HCT116 (cell line): ENCODE measurements around the gene MAN2B2. TPM values are rescaled to one million over a fixed set of nuclear protein-coding genes. Genes with fewer than 3 reads are reported as not detected.
A peak's percentile ranks its signal among the peaks of the same experiment; 100 is the strongest.

Experiments
- ATAC-seq: fragments of 200-7000 bp; cut with Tn5 transposase; 2 replicates; pipeline ENCODE4 v1.9.1; 2020; ENCODE audit warnings: mild to moderate bottlenecking, moderate library complexity
- BruUV-seq: library from RNA; stranded (reverse); fragments of 400-500 nt; replicated peaks from 2 replicates; lab custom pipeline; 2021; lab: Mats Ljungman, UMichigan
- CTCF ChIA-PET: fragments of 300-600 bp; sonication (Branson Sonifier 250); formaldehyde crosslinking; loops from one replicate; lab custom pipeline; 2021; ENCODE audit warnings: antibody characterized with exemption; lab: Charles Lee
- POLR2A ChIA-PET: fragments of 300-600, 350-600 bp; sonication (Branson Sonifier 250); formaldehyde crosslinking; loops from one replicate; lab custom pipeline; 2021; ENCODE audit warnings: antibody characterized with exemption; lab: Charles Lee
- RAD21 ChIA-PET, 2 experiments: fragments of 300-600 bp; sonication (Branson Sonifier 250); formaldehyde crosslinking; loops; one replicate each; lab custom pipeline; 2023; ENCODE audit warnings: low total read pairs in 2 of 2; ENCODE audit not compliant: uncharacterized antibody in 2 of 2, unreplicated experiment in 2 of 2, low non-redundant PET in 1 of 2; lab: Charles Lee
- DNase-seq: peaks from one replicate; pipeline ENCODE4 v3.0.0-alpha.2; 2010; ENCODE audit warnings: low read depth, low spot score
- H2AFZ ChIP-seq: fragments of 200-600 bp; shearing (Covaris generic), sonication (generic); 2 replicates; pipeline ENCODE4 v1.6.1; 2017; ENCODE audit warnings: low read depth, mixed run types, mixed read lengths, antibody characterized with exemption, low read length; ENCODE audit not compliant: poor library complexity, severe bottlenecking
- H3K27ac ChIP-seq: 2 replicates; pipeline ENCODE4 v1.5.1; 2012; ENCODE audit warnings: low read depth, low read length
- H3K27me3 ChIP-seq: fragments of 200-600 bp; sonication (generic); 2 replicates; pipeline ENCODE4 v1.6.1; 2016; ENCODE audit warnings: mixed run types, low read length, mixed read lengths; ENCODE audit not compliant: insufficient read depth
- H3K36me3 ChIP-seq, 2 experiments: fragments of 200-500 bp in 1 of 2; fragments of 200-600 bp in 1 of 2; sonication (Bioruptor generic) in 1 of 2; sonication (generic) in 1 of 2; 2 replicates each; pipeline versions ENCODE4 v1.5.1 to v1.6.1; 2014 to 2016; ENCODE audit warnings: low read length in 2 of 2, inconsistent platforms in 1 of 2, mixed read lengths in 1 of 2, mixed run types in 1 of 2; ENCODE audit not compliant: insufficient read depth in 2 of 2, control insufficient read depth in 1 of 2
- H3K4me1 ChIP-seq, 2 experiments: fragments of 200-600 bp in 1 of 2; sonication (generic) in 1 of 2; 2 replicates each; pipeline versions ENCODE4 v1.5.1 to v1.6.1; 2012 to 2017; ENCODE audit warnings: low read length in 2 of 2, inconsistent platforms in 1 of 2, mild to moderate bottlenecking in 1 of 2, mixed read lengths in 1 of 2, mixed run types in 1 of 2, moderate library complexity in 1 of 2; ENCODE audit not compliant: insufficient read depth in 2 of 2, control insufficient read depth in 1 of 2
- H3K4me2 ChIP-seq: fragments of 200-600 bp; sonication (generic); 2 replicates; pipeline ENCODE4 v1.6.1; 2017; ENCODE audit warnings: mixed run types, low read length, mixed read lengths
- H3K4me3 ChIP-seq, 2 experiments: fragments of 200-600 bp in 1 of 2; sonication (generic) in 1 of 2; replicated peaks in 1 of 2; 2 replicates each; pipeline ENCODE4 v1.5.1; 2011 to 2016; ENCODE audit warnings: low read length in 2 of 2, control low read depth in 1 of 2, low read depth in 1 of 2, mild to moderate bottlenecking in 1 of 2, mixed read lengths in 1 of 2, mixed run types in 1 of 2
- H3K79me2 ChIP-seq: fragments of 200-600 bp; sonication (generic); 2 replicates; pipeline ENCODE4 v1.6.1; 2017; ENCODE audit warnings: mild to moderate bottlenecking, mixed run types, low read length, moderate library complexity, mixed read lengths; ENCODE audit not compliant: insufficient read depth
- H3K9ac ChIP-seq: fragments of 200-600 bp; sonication (generic); 2 replicates; pipeline ENCODE4 v1.6.1; 2016; ENCODE audit warnings: low read length, mixed read lengths
- H3K9me2 ChIP-seq: fragments of 200-600 bp; sonication (generic), shearing (Covaris generic); 2 replicates; pipeline ENCODE4 v1.6.1; 2017; ENCODE audit warnings: mixed run types, mild to moderate bottlenecking, moderate library complexity; ENCODE audit not compliant: insufficient read depth
- H3K9me3 ChIP-seq, 2 experiments: fragments of 200-500 bp in 1 of 2; fragments of 200-600 bp in 1 of 2; sonication (Bioruptor generic) in 1 of 2; sonication (generic) in 1 of 2; 2 replicates each; pipeline ENCODE4 v1.6.1; 2014 to 2017; ENCODE audit warnings: low read length in 2 of 2, mixed read lengths in 2 of 2, inconsistent platforms in 1 of 2, low read depth in 1 of 2, mild to moderate bottlenecking in 1 of 2, mixed run types in 1 of 2, moderate library complexity in 1 of 2; ENCODE audit not compliant: control insufficient read depth in 1 of 2, insufficient read depth in 1 of 2
- H4K20me1 ChIP-seq: fragments of 200-600 bp; sonication (generic), shearing (Covaris generic); 2 replicates; pipeline ENCODE4 v1.6.1; 2017; ENCODE audit warnings: mixed run types, mild to moderate bottlenecking, moderate library complexity; ENCODE audit not compliant: insufficient read depth
- CBX3 ChIP-seq: IDR thresholded peaks from 2 replicates; pipeline ENCODE4 v1.6.1; 2012; ENCODE audit warnings: low read depth
- EZH2 ChIP-seq: fragments of 200-600 bp; sonication (generic); IDR thresholded peaks from 2 replicates; pipeline ENCODE4 v1.6.1; 2017; ENCODE audit warnings: antibody characterized with exemption, mixed run types
- JUND ChIP-seq: IDR thresholded peaks from 2 replicates; pipeline ENCODE4 v1.6.1; 2012
- MAX ChIP-seq: IDR thresholded peaks from 2 replicates; pipeline ENCODE4 v1.6.1; 2012
- POLR2AphosphoS5 ChIP-seq: IDR thresholded peaks from 2 replicates; pipeline ENCODE4 v1.6.1; 2011; ENCODE audit warnings: mild to moderate bottlenecking, low read depth, low read length, moderate library complexity
- RAD21 ChIP-seq: IDR thresholded peaks from 2 replicates; pipeline ENCODE4 v1.6.1; 2012; ENCODE audit warnings: low read depth, mild to moderate bottlenecking
- SP1 ChIP-seq: IDR thresholded peaks from 2 replicates; pipeline ENCODE4 v1.6.1; 2012; ENCODE audit warnings: low read depth
- TCF7L2 ChIP-seq: IDR thresholded peaks from 2 replicates; pipeline ENCODE4 v1.7.0; 2011; ENCODE audit warnings: borderline replicate concordance, inconsistent platforms; ENCODE audit not compliant: insufficient read depth, insufficient read length; ENCODE audit errors: extremely low read depth
- intact Hi-C: fragments of 100-400 bp; cut with micrococcal nuclease; formaldehyde crosslinking; loops from 2 replicates; pipeline ENCODE4 v1.10.0; 2022
- total RNA-seq: library from RNA; stranded (reverse); gene quantifications from one replicate; pipeline ENCODE4 v1.2.1, GENCODE V29; 2021; ENCODE audit not compliant: unreplicated experiment

MAN2B2 gene
- total RNA-seq, 1 experiment from 2014 or later: 18.0 TPM

- no TSS peak for BruUV-seq
- peaks cover 9 to 21% of the 10 kb centered on the region in 2 experiments; a peak in 3 of 4 replicates for H3K36me3 ChIP-seq
- ChIA-PET CTCF (no interaction called here), POLR2A (interaction anchor here (0.7 to 3.4 kb wide), 2 partner anchors 30 to 34 kb away, joined by 4 to 17 read pairs; a partner anchor contains a TSS), RAD21 (no interaction called here)
- H3K4me3 ChIP-seq: no peak overlapping the region
- peaks cover 30% of the 10 kb centered on the region for H3K79me2 ChIP-seq
- H3K9ac ChIP-seq: no peak overlapping the region
- intact Hi-C loops: no loop called here
- H3K27me3 ChIP-seq: no peaks in the 10 kb centered on the region
- H3K4me1 ChIP-seq: peaks cover 10 to 13% of the 10 kb centered on the region in 2 experiments
- DNase-seq (no peak), ATAC-seq (no peak)
- H3K9me3 ChIP-seq: no peaks in the 10 kb centered on the region
- H4K20me1 ChIP-seq: no peaks in the 10 kb centered on the region
- no peak overlapping the region for H3K27ac ChIP-seq
- H3K4me2 ChIP-seq: no peak overlapping the region
- TF ChIP-seq CBX3: no peak
- TF ChIP-seq TCF7L2: no peak
- TF ChIP-seq POLR2AphosphoS5: 0 out of 2 replicates have a peak, but pooled peaks have one; percentile 1
- TF ChIP-seq RAD21: no peak
- TF ChIP-seq, all 23 proteins: peak for 1
- Histone ChIP-seq H2AFZ (no peak overlapping the region), H3K9me2 (no peaks in the 10 kb centered on the region)
Measured at GRCh38 chr4:6643141-6643847, 68.3 kb downstream of the MAN2B2 start.

DNA sequence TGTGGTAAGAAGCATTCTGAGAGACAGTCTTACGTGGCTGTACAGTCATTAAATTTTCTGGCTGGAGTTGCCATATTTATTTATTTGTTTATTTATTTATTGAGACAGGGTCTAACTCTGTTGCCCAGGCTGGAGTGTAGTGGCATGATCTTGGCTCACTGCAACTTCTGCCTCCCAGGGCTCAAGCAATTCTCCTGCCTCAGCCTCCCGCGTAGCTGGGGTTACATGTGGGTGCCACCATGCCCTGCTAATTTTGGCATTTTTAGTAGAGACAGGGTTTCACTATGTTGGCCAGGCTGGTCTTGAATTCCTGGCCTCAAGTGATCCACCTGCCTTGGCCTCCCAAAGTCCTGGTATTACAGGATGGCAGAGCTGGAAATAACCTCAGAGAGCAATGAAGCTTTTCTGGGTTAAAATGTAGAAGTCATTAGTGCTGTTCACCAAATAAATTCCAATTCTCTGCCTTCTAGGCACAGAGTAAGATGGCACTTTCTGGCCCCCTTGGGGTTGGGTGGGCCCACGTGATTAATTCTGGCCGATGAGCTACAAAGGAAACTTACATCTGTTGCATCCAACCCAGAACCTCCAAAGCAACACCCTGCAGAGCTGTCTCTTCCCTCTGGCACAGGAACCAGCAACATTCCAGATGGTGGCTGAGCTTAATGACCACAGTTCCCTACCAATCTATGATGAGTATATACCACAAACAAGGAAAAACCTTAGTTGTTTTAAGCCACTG, 70.0 kb downstream of the MAN2B2 start:
- ATAC-seq (no peak), DNase-seq (no peak)
- H3K4me2 ChIP-seq: no peak overlapping the region
- peaks cover 8 to 11% of the 10 kb centered on the region in 2 experiments for H3K4me1 ChIP-seq
- H4K20me1 ChIP-seq: no peaks in the 10 kb centered on the region
- H3K27ac ChIP-seq: no peak overlapping the region
- H3K9me2 ChIP-seq: no peaks in the 10 kb centered on the region
- no peaks in the 10 kb centered on the region for H3K9me3 ChIP-seq
- ChIA-PET POLR2A (interaction anchor here (3.4 kb wide), 1 partner anchor 28 kb away, joined by 17 read pairs; a partner anchor contains a TSS), RAD21 (no interaction called here)
- intact Hi-C loops: no loop called here
- peaks cover 9 to 21% of the 10 kb centered on the region in 2 experiments; a peak in 3 of 4 replicates for H3K36me3 ChIP-seq
- no peaks in the 10 kb centered on the region for H3K27me3 ChIP-seq
- H2AFZ ChIP-seq: no peak overlapping the region
- no TSS peak for BruUV-seq
- H3K79me2 ChIP-seq: peaks cover 30% of the 10 kb centered on the region
- TF ChIP-seq SP1 (no peak), EZH2 (no peak), MAX (no peak), JUND (no peak)
- TF ChIP-seq, all 23 proteins: peak for 0
- CTCF ChIA-PET: no interaction called here
- no peak overlapping the region for H3K4me3 ChIP-seq
- H3K9ac ChIP-seq: no peak overlapping the region
